22Rv1 (cell line): ENCODE measurements around the gene BABAM2.

Experiments
- H3K27ac ChIP-seq: fragments of 450-650 bp; 2 replicates; pipeline ENCODE4 v1.5.1; 2017
- CTCF ChIP-seq: fragments of 450-650 bp; IDR thresholded peaks from 2 replicates; pipeline ENCODE4 v1.5.1; 2017; ENCODE audit warnings: mild to moderate bottlenecking
- ZFX ChIP-seq: fragments of 450-650 bp; IDR thresholded peaks from 2 replicates; pipeline ENCODE4 v1.6.1; 2017; ENCODE audit warnings: antibody characterized with exemption, borderline replicate concordance

Gene BABAM2

DNA sequence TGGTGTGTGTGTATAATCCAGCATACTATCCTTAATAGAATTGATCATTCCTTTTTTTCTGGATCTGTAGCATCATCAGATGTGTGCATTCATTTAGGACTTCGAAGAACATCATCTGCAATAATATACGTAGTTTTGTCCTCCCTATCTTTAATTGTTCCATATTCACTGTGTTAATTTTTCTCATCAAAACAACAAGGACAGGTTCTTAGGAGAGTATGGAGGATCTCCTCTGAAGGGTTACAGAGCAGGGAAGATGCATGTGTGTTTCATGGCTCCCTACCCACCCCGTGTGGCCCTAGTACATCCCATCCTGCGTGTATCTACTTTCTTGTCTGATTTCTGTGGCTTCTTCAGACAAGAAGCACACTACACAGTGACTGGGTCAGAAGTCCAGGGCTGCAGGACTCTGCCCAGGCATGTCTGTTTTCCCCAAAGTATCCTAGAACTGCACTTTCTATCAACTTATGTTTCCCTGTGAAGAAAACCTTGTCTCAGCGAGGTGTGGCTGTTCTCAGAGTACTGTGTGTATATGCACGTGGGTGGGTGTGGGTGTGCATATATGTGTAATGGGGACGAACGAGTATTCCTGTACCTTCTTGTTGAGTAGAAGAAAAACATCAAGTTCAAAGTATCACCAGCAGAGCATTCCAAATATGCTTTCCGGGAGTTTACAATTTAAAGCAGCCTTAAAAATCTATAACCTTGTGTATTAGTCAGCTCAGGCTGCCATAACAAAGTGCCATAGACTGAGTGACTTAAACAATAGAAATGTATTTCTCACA lies 281.8 kb downstream of the BABAM2 start:
- H3K27ac ChIP-seq, result no peak overlapping the region
- TF ChIP-seq CTCF, result no peak
- no peak for TF ChIP-seq ZFX

GRCh38 chr2:28173377-28173776 lies 282.8 kb downstream of the BABAM2 start:
- no peak for TF ChIP-seq CTCF
- no peak for TF ChIP-seq ZFX
- no peak overlapping the region for H3K27ac ChIP-seq

- TF ChIP-seq CTCF (no peak), ZFX (no peak)
- no peak overlapping the region for H3K27ac ChIP-seq
Observed at GRCh38 chr2:28174211-28174610, 283.7 kb downstream of the BABAM2 start.

DNA sequence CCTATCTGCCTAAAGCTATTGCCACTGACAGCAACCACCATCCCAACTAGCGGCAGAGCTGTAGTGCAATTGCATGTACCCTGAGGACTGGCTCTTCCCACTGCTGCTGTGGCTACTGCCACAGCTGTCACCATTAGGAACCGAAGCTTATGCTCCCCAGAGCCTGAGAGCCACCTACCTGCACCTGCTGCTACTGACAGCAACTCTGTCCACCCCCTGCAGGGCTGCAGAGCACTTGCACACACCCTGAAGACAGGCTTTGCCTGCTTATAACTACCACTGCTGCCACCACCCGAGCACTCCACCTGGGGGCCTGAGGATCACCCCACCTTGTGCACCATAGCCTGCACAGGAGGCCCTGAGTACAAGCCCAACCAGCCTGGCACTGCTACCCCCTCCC lies 284.5 kb downstream of the BABAM2 start:
- TF ChIP-seq CTCF, result no peak
- TF ChIP-seq ZFX, result no peak
- no peak overlapping the region for H3K27ac ChIP-seq

GRCh38 chr2:28178946-28179345 lies 288.4 kb downstream of the BABAM2 start:
- H3K27ac ChIP-seq, result no peak overlapping the region
- TF ChIP-seq ZFX (no peak), CTCF (no peak)

- H3K27ac ChIP-seq, result no peak overlapping the region
- TF ChIP-seq ZFX (no peak), CTCF (no peak)
Observed at GRCh38 chr2:28181801-28182200, 291.3 kb downstream of the BABAM2 start.

GRCh38 chr2:28182348-28182747 lies 291.8 kb downstream of the BABAM2 start:
- H3K27ac ChIP-seq, result no peak overlapping the region
- TF ChIP-seq ZFX (no peak), CTCF (no peak)
